HepG2 (cell line): ENCODE data around the gene LTB4R. TPM values are rescaled to one million over a fixed set of nuclear protein-coding genes. Genes with fewer than 3 reads are reported as not detected.

ENCODE experiments used
- BCL6 ChIP-seq: IDR thresholded peaks from 2 replicates; pipeline ENCODE4 v1.6.1; 2016; ENCODE audit warnings: missing genetic modification reagents, missing compliant biosample characterization
- FOXO1 ChIP-seq: sonication (generic); formaldehyde crosslinking; IDR thresholded peaks from 2 replicates; pipeline ENCODE4 v1.4.0; 2020; ENCODE audit warnings: missing genetic modification reagents
- HNF4G ChIP-seq, 2 experiments: sonication (generic) in 1 of 2; formaldehyde crosslinking in 1 of 2; IDR thresholded peaks; 2 replicates each; pipeline versions ENCODE4 v1.4.0 to v1.6.1; 2011 to 2020; ENCODE audit warnings: borderline replicate concordance in 2 of 2, low read depth in 2 of 2, mild to moderate bottlenecking in 2 of 2, low read length in 1 of 2, missing genetic modification reagents in 1 of 2, moderate library complexity in 1 of 2
- KLF6 ChIP-seq: IDR thresholded peaks from 2 replicates; pipeline ENCODE4 v1.8.0; 2016; ENCODE audit warnings: missing biosample characterization, missing genetic modification reagents
- MAF1 ChIP-seq: sonication (generic); formaldehyde crosslinking; IDR thresholded peaks from 2 replicates; pipeline ENCODE4 v1.5.0; 2020; ENCODE audit warnings: missing genetic modification reagents, borderline replicate concordance
- MIER3 ChIP-seq: IDR thresholded peaks from 2 replicates; pipeline ENCODE4 v1.6.1; 2016; ENCODE audit warnings: missing compliant biosample characterization, borderline replicate concordance
- NFIB ChIP-seq: sonication (generic); formaldehyde crosslinking; IDR thresholded peaks from 2 replicates; pipeline ENCODE4 v1.9.0; 2021; ENCODE audit warnings: missing genetic modification reagents, mild to moderate bottlenecking, borderline replicate concordance
- NFRKB ChIP-seq: fragments of 450-650 bp; IDR thresholded peaks from 2 replicates; pipeline ENCODE4 v1.6.1; 2017
- PLRG1 ChIP-seq: fragments of 450-650 bp; conservative IDR thresholded peaks from 2 replicates; pipeline ENCODE4 v1.6.1; 2016
- RELA ChIP-seq: sonication (generic); formaldehyde crosslinking; IDR thresholded peaks from 2 replicates; pipeline ENCODE4 v1.4.0; 2020; ENCODE audit warnings: missing genetic modification reagents
- RFX5 ChIP-seq: IDR thresholded peaks from 2 replicates; pipeline ENCODE4 v1.6.1; 2011; ENCODE audit warnings: low read depth, low read length, improper control_type of control experiment
- RXRA ChIP-seq: sonication (generic); formaldehyde crosslinking; IDR thresholded peaks from 2 replicates; pipeline ENCODE4 v1.5.1; 2020; ENCODE audit warnings: missing genetic modification reagents
- TCF12 ChIP-seq, 2 experiments: fragments of 450-650 bp in 1 of 2; sonication (generic) in 1 of 2; formaldehyde crosslinking in 1 of 2; IDR thresholded peaks; 2 replicates each; pipeline versions ENCODE4 v1.6.1 to v1.8.0; 2017 to 2022; ENCODE audit warnings: antibody characterized with exemption in 1 of 2, mild to moderate bottlenecking in 1 of 2, missing genetic modification reagents in 1 of 2, moderate library complexity in 1 of 2
- TP53 ChIP-seq: sonication (generic); formaldehyde crosslinking; conservative IDR thresholded peaks from 2 replicates; pipeline ENCODE4 v1.4.0; 2020; ENCODE audit warnings: missing genetic modification reagents
- ZBTB8A ChIP-seq: sonication (generic); formaldehyde crosslinking; IDR thresholded peaks from 2 replicates; pipeline ENCODE4 v1.4.0; 2020; ENCODE audit warnings: mild to moderate bottlenecking, low read depth, missing genetic modification reagents, borderline replicate concordance
- ZMYM3 ChIP-seq: sonication (generic); formaldehyde crosslinking; IDR thresholded peaks from 2 replicates; pipeline ENCODE4 v1.5.1; 2020; ENCODE audit warnings: mild to moderate bottlenecking, missing genetic modification reagents
- ZNF160 ChIP-seq: sonication (generic); formaldehyde crosslinking; IDR thresholded peaks from 2 replicates; pipeline ENCODE4 v1.8.0; 2022; ENCODE audit warnings: mild to moderate bottlenecking, inconsistent platforms, missing genetic modification reagents
- ZNF256 ChIP-seq: sonication (generic); formaldehyde crosslinking; conservative IDR thresholded peaks from 2 replicates; pipeline ENCODE4 v1.4.0; 2020; ENCODE audit warnings: missing genetic modification reagents
- ZNF292 ChIP-seq: sonication (generic); formaldehyde crosslinking; IDR thresholded peaks from 2 replicates; pipeline ENCODE4 v1.8.1; 2022; ENCODE audit warnings: mild to moderate bottlenecking, low read depth, missing genetic modification reagents, borderline replicate concordance
- ZNF468 ChIP-seq: sonication (generic); formaldehyde crosslinking; IDR thresholded peaks from 2 replicates; pipeline ENCODE4 v1.8.0; 2022; ENCODE audit warnings: mild to moderate bottlenecking, moderate library complexity, missing genetic modification reagents
- ZNF496 ChIP-seq: sonication (generic); formaldehyde crosslinking; IDR thresholded peaks from 2 replicates; pipeline ENCODE4 v1.8.1; 2023; ENCODE audit warnings: mild to moderate bottlenecking, moderate library complexity, missing genetic modification reagents; ENCODE audit not compliant: insufficient replicate concordance
- polyA plus RNA-seq, 8 experiments: library from polyadenylated mRNA; depleted of rRNA in 3 of 8; stranded (reverse) in 7 of 8; unstranded in 1 of 8; fragments of >200 nt; fragmentation: Illumina TruSeq in 4 of 8; extraction: Trizol in 4 of 8; gene quantifications; 2 replicates each; pipeline versions ENCODE4 v1.2.1 to v1.2.3, GENCODE V29; 2011 to 2016; ENCODE audit warnings: low read depth in 4 of 8, missing spikeins in 1 of 8, mixed read lengths in 1 of 8; ENCODE audit not compliant: insufficient read depth in 1 of 8
- total RNA-seq, 5 experiments: library from RNA; depleted of rRNA; stranded (reverse); fragments of >200 nt; fragmentation: Illumina TruSeq; extraction: Trizol; gene quantifications; 2 replicates each; pipeline ENCODE4 v1.2.3, GENCODE V29; 2016; ENCODE audit warnings: low read depth in 1 of 5
- TF ChIP-seq, protein P1 (sequence below): sonication (generic); formaldehyde crosslinking; IDR thresholded peaks from 2 replicates; pipeline ENCODE4 v1.8.1; 2022; ENCODE audit warnings: mild to moderate bottlenecking, missing genetic modification reagents
- TF ChIP-seq, protein P2 (sequence below): sonication (generic); formaldehyde crosslinking; IDR thresholded peaks from 2 replicates; pipeline ENCODE4 v1.4.0; 2020; ENCODE audit warnings: missing genetic modification reagents
- TF ChIP-seq, protein P3 (sequence below): sonication (generic); formaldehyde crosslinking; IDR thresholded peaks from 2 replicates; pipeline ENCODE4 v1.5.0; 2020; ENCODE audit warnings: mild to moderate bottlenecking, low read depth, missing genetic modification reagents, borderline replicate concordance
- TF ChIP-seq, protein P4 (sequence below): sonication (generic); formaldehyde crosslinking; IDR thresholded peaks from 2 replicates; pipeline ENCODE4 v1.4.0; 2020; ENCODE audit warnings: low read depth, mild to moderate bottlenecking, missing genetic modification reagents

The LTB4R gene
- total and polyA plus RNA-seq, 2 of the 13 experiments (the other 11 are each of a cell fraction or from before 2014, with no cell fraction given), result 3.2 to 8.2 TPM

DNA sequence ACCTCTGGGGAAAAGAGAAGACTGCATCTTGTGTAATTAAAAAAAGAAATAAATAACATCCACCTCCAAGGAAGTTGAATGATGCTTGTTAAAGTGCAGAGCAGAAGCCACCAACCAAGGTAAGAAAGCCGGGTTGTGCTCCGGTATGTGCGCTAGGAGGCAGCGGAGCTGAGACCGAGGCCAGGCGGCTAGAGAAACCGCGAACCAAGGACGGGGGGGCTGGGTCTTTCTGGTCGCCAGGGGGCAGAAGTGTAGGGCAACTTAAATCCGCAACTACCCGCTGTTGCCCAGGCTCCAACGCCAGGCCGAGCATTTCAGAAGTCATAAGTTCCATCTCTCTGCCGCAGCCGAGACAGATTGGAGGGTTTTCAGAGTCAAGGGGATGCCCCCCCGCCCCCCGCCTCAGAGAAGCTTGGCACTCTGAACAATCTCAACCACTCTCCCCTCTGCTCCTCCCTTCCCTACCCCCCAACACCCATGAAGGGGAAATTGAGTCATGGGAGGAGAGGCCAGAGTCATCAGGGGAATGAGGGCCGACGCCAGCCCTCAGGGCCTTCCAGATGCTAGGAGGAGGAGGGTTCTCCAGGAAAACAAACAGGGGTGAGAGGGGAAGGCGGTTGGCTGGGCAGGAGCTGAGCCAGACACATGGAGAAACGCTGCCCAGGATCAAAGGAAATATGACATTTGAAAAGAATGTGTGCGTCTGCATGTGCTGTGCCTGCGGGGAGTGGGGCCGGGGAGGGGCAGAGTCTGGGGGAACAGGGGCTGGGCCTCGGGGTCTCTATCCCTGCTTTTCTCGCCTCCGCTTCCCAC is 54.5 kb downstream of the LTB4R start (continued):
- no peak for TF ChIP-seq ZNF496 (CRISPR knock-in tag)
- TF ChIP-seq NFRKB, result no peak
- TF ChIP-seq TP53, result 0 out of 2 replicates have a peak, but pooled peaks have one; percentile 29
- TF ChIP-seq FOXO1 (CRISPR knock-in tag), result peak; percentile 79
- TF ChIP-seq ZNF160 (CRISPR knock-in tag), result peak; percentile 88; the same call in 1 of the 2 replicates
- peak; percentile 74 for TF ChIP-seq RXRA (CRISPR knock-in tag)
- 0 out of 2 replicates have a peak, but pooled peaks have one; percentile 73 for TF ChIP-seq RELA (CRISPR knock-in tag)
- TF ChIP-seq KLF6 (CRISPR knock-in tag), result peak; percentile 71; the same call in 1 of the 2 replicates
- peak; percentile 88; the same call in 1 of the 2 replicates for TF ChIP-seq ZNF256
- no peak for TF ChIP-seq NFIB
- TF ChIP-seq, protein P1, sequence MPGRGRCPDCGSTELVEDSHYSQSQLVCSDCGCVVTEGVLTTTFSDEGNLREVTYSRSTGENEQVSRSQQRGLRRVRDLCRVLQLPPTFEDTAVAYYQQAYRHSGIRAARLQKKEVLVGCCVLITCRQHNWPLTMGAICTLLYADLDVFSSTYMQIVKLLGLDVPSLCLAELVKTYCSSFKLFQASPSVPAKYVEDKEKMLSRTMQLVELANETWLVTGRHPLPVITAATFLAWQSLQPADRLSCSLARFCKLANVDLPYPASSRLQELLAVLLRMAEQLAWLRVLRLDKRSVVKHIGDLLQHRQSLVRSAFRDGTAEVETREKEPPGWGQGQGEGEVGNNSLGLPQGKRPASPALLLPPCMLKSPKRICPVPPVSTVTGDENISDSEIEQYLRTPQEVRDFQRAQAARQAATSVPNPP (CRISPR knock-in tag), result no peak
- no peak for TF ChIP-seq RFX5
- TF ChIP-seq, protein P2, sequence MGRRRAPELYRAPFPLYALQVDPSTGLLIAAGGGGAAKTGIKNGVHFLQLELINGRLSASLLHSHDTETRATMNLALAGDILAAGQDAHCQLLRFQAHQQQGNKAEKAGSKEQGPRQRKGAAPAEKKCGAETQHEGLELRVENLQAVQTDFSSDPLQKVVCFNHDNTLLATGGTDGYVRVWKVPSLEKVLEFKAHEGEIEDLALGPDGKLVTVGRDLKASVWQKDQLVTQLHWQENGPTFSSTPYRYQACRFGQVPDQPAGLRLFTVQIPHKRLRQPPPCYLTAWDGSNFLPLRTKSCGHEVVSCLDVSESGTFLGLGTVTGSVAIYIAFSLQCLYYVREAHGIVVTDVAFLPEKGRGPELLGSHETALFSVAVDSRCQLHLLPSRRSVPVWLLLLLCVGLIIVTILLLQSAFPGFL (CRISPR knock-in tag), result no peak
- no peak for TF ChIP-seq PLRG1
- TF ChIP-seq ZBTB8A (CRISPR knock-in tag), result no peak
- no peak for TF ChIP-seq ZNF468 (CRISPR knock-in tag)
- peak; percentile 91; the same call in 1 of the 2 replicates for TF ChIP-seq MIER3 (CRISPR knock-in tag)
- peak; percentile 86; the same call in 1 of the 2 replicates for TF ChIP-seq ZMYM3 (CRISPR knock-in tag)
- TF ChIP-seq, protein P3, sequence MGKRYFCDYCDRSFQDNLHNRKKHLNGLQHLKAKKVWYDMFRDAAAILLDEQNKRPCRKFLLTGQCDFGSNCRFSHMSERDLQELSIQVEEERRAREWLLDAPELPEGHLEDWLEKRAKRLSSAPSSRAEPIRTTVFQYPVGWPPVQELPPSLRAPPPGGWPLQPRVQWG (CRISPR knock-in tag), result no peak
- peak; percentile 50; the same call in 1 of the 2 replicates for TF ChIP-seq BCL6
- peak; percentile 69; the same call in 1 of the 2 replicates for TF ChIP-seq MAF1
- TF ChIP-seq ZNF292 (CRISPR knock-in tag), result no peak
- TF ChIP-seq, protein P4, sequence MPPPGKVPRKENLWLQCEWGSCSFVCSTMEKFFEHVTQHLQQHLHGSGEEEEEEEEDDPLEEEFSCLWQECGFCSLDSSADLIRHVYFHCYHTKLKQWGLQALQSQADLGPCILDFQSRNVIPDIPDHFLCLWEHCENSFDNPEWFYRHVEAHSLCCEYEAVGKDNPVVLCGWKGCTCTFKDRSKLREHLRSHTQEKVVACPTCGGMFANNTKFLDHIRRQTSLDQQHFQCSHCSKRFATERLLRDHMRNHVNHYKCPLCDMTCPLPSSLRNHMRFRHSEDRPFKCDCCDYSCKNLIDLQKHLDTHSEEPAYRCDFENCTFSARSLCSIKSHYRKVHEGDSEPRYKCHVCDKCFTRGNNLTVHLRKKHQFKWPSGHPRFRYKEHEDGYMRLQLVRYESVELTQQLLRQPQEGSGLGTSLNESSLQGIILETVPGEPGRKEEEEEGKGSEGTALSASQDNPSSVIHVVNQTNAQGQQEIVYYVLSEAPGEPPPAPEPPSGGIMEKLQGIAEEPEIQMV (CRISPR knock-in tag), result peak; percentile 88
- TF ChIP-seq TCF12 (IDR thresholded peaks at IDR 0.05), result no peak
- no peak; the same call in 1 of the 2 replicates for TF ChIP-seq TCF12 (CRISPR knock-in tag; IDR thresholded peaks at IDR 0.05)
- no peak; the same call in 1 of the 2 replicates for TF ChIP-seq HNF4G (IDR thresholded peaks at IDR 0.05; ENCODE audit: borderline replicate concordance, low read depth, low read length)
- TF ChIP-seq HNF4G (CRISPR knock-in tag; IDR thresholded peaks at IDR 0.05; ENCODE audit: borderline replicate concordance, low read depth), result no peak
